Natural killer cell (primary cell): ENCODE results near the gene FKBP15. TPM values are rescaled to one million over a fixed set of nuclear protein-coding genes. Genes with fewer than 3 reads are reported as not detected.

ENCODE experiments used
- ATAC-seq, 3 donors: fragments of 150-1000 bp in 2 of 3; fragments of 200-7000 bp in 1 of 3; cut with Tn5 transposase; 1 replicate in 1 of 3; 2 replicates in 2 of 3; pipeline ENCODE4 v1.10.0; 2021; ENCODE audit warnings: mild to moderate bottlenecking in 2 of 3, moderate library complexity in 2 of 3
- DNase-seq, 2 donors: peaks; one replicate each; pipeline versions ENCODE4 v3.0.0 to v3.0.0-alpha.2; 2013 to 2021; ENCODE audit warnings: mixed read lengths in 1 of 2
- H3K27ac ChIP-seq: one replicate; pipeline ENCODE4 v1.5.1; 2013; ENCODE audit warnings: mild to moderate bottlenecking, low read length
- H3K27me3 ChIP-seq: one replicate; pipeline ENCODE4 v1.6.1; 2013; ENCODE audit warnings: low read length; ENCODE audit not compliant: control insufficient read depth, insufficient read depth
- H3K36me3 ChIP-seq: one replicate; pipeline ENCODE4 v1.6.1; 2013; ENCODE audit warnings: low read length; ENCODE audit not compliant: control insufficient read depth, insufficient read depth
- H3K4me1 ChIP-seq: one replicate; pipeline ENCODE4 v1.6.1; 2013; ENCODE audit warnings: low read length; ENCODE audit not compliant: control insufficient read depth, insufficient read depth
- H3K4me3 ChIP-seq: one replicate; pipeline ENCODE4 v1.5.1; 2013; ENCODE audit warnings: low read length
- H3K9me3 ChIP-seq: one replicate; pipeline ENCODE4 v1.6.1; 2013; ENCODE audit warnings: low read length; ENCODE audit not compliant: control insufficient read depth, insufficient read depth
- H3K27ac Mint-ChIP-seq, 2 donors: one replicate each; pipeline ENCODE4 v1.8.0; 2022; ENCODE audit warnings: mild to moderate bottlenecking in 2 of 2, mixed read lengths in 2 of 2, moderate library complexity in 1 of 2
- H3K27me3 Mint-ChIP-seq, 2 donors: one replicate each; pipeline ENCODE4 v1.8.0; 2022; ENCODE audit warnings: low read depth in 2 of 2, mixed read lengths in 2 of 2
- H3K36me3 Mint-ChIP-seq: one replicate; pipeline ENCODE4 v1.8.0; 2022; ENCODE audit warnings: mixed read lengths
- H3K4me1 Mint-ChIP-seq, 2 donors: one replicate each; pipeline ENCODE4 v1.8.0; 2022; ENCODE audit warnings: mixed read lengths in 2 of 2
- H3K4me3 Mint-ChIP-seq: one replicate; pipeline ENCODE4 v1.8.0; 2022; ENCODE audit warnings: mild to moderate bottlenecking, moderate library complexity, mixed read lengths
- H3K9me3 Mint-ChIP-seq, 2 donors: one replicate each; pipeline ENCODE4 v1.8.0; 2022; ENCODE audit warnings: mixed read lengths in 2 of 2
- WGBS: methylation state at CpG from one replicate; pipeline ENCODE4 v1.1.7; 2013; ENCODE audit warnings: missing lambda C conversion rate; ENCODE audit not compliant: insufficient coverage; 5-methylcytosine and 5-hydroxymethylcytosine counted together
- intact Hi-C: fragments of 100-400 bp; cut with micrococcal nuclease; formaldehyde crosslinking; loops from one replicate; pipeline ENCODE4 v1.14.2; 2022
- total RNA-seq, 4 donors: library from RNA; stranded (reverse); fragments of 120-200 nt in 1 of 4; gene quantifications; one replicate each; pipeline versions ENCODE4 v1.2.3 to v1.2.4, GENCODE V29; 2013 to 2022
- TF ChIP-seq, protein P1 (sequence below): fragments of 200-600 bp; IDR thresholded peaks from one replicate; pipeline ENCODE4 v1.8.0; 2022; ENCODE audit warnings: antibody characterized with exemption

FKBP15 gene
- total RNA-seq, 3 donors from 2014 or later (not counting 1 experiment from before 2014, with no cell fraction given), result 35.0 to 37.9 (median 35.9) TPM

DNA sequence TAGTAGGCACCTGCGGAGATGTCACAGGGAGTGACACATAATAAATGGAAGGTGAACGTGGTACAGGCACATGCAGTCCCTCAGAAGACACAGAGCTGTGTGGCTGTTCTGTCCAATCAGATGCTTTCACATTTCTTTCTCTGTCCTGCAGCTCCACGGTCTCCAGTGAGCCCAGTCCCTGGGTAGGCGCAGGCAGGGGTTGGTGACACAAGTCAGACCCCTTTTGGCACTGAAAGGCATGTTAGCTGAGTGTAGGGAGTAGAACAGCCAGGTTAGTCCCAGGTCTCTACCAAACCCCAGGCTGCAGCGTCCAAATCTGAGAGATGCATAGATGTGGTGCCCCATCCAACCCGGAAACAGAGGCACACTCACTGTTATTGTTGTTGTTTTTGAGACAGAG lies 67.5 kb downstream of the FKBP15 start:
- H3K27ac Mint-ChIP-seq, result no peak overlapping the region
- no peak for DNase-seq
- no peak overlapping the region for H3K27ac ChIP-seq

DNA sequence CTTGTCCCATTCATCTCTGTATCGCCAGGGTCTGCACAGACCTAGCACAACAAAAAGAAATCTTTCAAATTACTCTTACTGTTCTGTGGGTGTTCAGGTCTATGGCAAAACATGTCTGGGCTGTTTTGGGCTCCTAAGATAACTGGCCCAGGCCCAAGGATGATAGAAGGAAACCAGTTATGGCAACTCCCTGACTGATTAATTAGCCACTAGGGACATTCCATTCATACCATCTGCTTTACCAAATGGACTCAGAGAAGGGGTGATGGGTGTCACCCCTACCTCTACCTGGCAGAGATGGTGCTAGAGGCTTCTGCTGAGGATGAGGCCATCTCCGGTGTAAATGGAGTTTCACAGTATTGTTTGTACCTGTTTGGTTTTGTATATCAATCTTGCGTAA lies 68.4 kb downstream of the FKBP15 start:
- Mint-ChIP-seq H3K36me3 (no peaks in the 10 kb centered on the region), H3K27me3 (peaks cover 0 to 2% of the 10 kb centered on the region in 2 donors), H3K4me1 (peaks cover 26 to 32% of the 10 kb centered on the region in 2 donors), H3K27ac (peak overlapping the region; percentile 19 to 81), H3K4me3 (peak overlapping the region; percentile 86), H3K9me3 (no peaks in the 10 kb centered on the region)
- ATAC-seq (no peak), DNase-seq (no peak)
- intact Hi-C loops, result loop anchor here (5.0 kb wide), 1 partner anchor 70 kb away; the partner anchor contains the start of genes FKBP15 and SLC31A1
- H3K36me3 ChIP-seq, result no peaks in the 10 kb centered on the region
- no peak overlapping the region for H3K4me3 ChIP-seq
- H3K27me3 ChIP-seq, result no peaks in the 10 kb centered on the region
- no peak overlapping the region for H3K27ac ChIP-seq
- H3K9me3 ChIP-seq, result no peaks in the 10 kb centered on the region
- WGBS, result 93% methylated on average over 3 of the region's 3 CpGs
- peaks cover 21% of the 10 kb centered on the region for H3K4me1 ChIP-seq
- TF ChIP-seq, protein P1, sequence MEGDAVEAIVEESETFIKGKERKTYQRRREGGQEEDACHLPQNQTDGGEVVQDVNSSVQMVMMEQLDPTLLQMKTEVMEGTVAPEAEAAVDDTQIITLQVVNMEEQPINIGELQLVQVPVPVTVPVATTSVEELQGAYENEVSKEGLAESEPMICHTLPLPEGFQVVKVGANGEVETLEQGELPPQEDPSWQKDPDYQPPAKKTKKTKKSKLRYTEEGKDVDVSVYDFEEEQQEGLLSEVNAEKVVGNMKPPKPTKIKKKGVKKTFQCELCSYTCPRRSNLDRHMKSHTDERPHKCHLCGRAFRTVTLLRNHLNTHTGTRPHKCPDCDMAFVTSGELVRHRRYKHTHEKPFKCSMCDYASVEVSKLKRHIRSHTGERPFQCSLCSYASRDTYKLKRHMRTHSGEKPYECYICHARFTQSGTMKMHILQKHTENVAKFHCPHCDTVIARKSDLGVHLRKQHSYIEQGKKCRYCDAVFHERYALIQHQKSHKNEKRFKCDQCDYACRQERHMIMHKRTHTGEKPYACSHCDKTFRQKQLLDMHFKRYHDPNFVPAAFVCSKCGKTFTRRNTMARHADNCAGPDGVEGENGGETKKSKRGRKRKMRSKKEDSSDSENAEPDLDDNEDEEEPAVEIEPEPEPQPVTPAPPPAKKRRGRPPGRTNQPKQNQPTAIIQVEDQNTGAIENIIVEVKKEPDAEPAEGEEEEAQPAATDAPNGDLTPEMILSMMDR, result no peak

More for the DNA sequence above, 67.5 kb downstream of the FKBP15 start:
- 95% methylated on average over 6 of the region's 6 CpGs for WGBS
- Histone ChIP-seq H3K4me1 (peaks cover 21% of the 10 kb centered on the region), H3K4me3 (no peak overlapping the region), H3K27me3 (no peaks in the 10 kb centered on the region), H3K9me3 (no peaks in the 10 kb centered on the region), H3K36me3 (no peaks in the 10 kb centered on the region)
- TF ChIP-seq, protein P1, result no peak
- no peak for ATAC-seq
- Mint-ChIP-seq H3K4me1 (peaks cover 26 to 32% of the 10 kb centered on the region in 2 donors), H3K36me3 (no peaks in the 10 kb centered on the region), H3K27me3 (peaks cover 0 to 2% of the 10 kb centered on the region in 2 donors), H3K4me3 (no peak overlapping the region), H3K9me3 (no peaks in the 10 kb centered on the region)
- intact Hi-C loops, result loop anchor here (5.0 kb wide), 1 partner anchor 69 kb away; the partner anchor contains the start of genes FKBP15 and SLC31A1

DNA sequence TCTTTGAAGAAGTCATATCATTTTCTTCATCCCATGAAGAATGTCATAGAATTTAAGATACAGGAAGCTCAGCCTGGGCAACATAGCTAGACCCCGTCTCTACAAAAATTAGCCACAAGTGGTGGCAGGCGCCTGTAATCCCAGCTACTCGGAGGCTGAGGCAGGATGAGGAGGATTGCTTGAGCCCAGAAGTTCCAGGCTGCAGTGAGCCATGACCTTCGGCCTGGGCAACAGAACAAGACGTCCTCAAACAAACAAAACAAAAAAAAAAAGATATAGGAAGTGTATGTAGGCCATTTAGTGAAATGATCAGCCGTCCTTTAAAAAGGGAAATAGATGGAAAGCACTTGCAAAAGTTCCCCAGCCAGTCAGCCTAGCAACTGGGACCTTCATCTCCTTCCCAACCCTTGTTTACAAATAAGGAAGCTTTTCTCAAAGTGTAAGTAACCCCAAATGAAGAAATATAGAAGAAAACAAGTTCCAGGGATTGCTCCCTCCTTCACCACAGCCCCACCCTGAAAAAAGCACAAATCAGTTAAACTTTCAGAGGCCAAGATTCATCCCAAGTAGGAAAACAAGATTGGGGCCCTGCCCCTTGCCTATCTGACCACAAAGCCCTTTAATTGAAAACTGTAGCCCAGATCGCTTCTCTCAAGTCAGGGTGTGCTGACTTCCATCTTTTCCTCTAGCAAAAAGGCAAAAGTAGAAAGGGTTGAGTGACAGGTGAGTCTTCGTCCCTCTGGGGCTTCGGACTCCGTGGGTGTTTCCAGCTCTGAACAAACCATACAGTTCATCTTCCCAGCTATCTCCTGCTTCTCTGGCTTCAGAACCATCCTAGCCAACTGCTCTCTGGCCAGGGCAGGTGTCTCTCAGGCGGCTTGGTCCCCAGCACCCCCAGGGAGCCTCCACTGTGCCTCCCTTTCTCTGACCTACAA lies 69.1 kb downstream of the FKBP15 start:
- Histone ChIP-seq H3K27me3 (no peaks in the 10 kb centered on the region), H3K9me3 (no peaks in the 10 kb centered on the region), H3K4me1 (peaks cover 21% of the 10 kb centered on the region), H3K27ac (peak overlapping the region; percentile 53), H3K36me3 (no peaks in the 10 kb centered on the region), H3K4me3 (peak overlapping the region; percentile 83)
- intact Hi-C loops, result loop anchor here (5.0 kb wide), 1 partner anchor 70 kb away; the partner anchor contains the start of genes FKBP15 and SLC31A1
- ATAC-seq (no peak), DNase-seq (no peak)
- Mint-ChIP-seq H3K9me3 (no peaks in the 10 kb centered on the region), H3K4me1 (peaks cover 26 to 32% of the 10 kb centered on the region in 2 donors), H3K36me3 (no peaks in the 10 kb centered on the region), H3K27me3 (peaks cover 0 to 2% of the 10 kb centered on the region in 2 donors), H3K27ac (peak overlapping the region; percentile 62 to 81), H3K4me3 (peak overlapping the region; percentile 86)
- TF ChIP-seq, protein P1, result no peak
- 78% methylated on average over 9 of the region's 11 CpGs for WGBS
